Stimulated activated CD8-positive, alpha-beta memory T cell treated with anti-CD3 and anti-CD28 coated beads, Interleukin-7, amount 100 ng/mL, for 48 hours (primary cell): Measurements from ENCODE around the gene NCAPD3.

ENCODE experiments used
- DNase-seq, 2 donors: peaks; one replicate each; pipeline ENCODE4 v3.0.0-alpha.2; 2020; ENCODE audit warnings: low read depth in 1 of 2; ENCODE audit errors: extremely low read depth in 1 of 2

Gene NCAPD3

GRCh38 chr11:134159652-134160051, 64.1 kb downstream of the NCAPD3 start:
- no peak for DNase-seq

GRCh38 chr11:134158023-134158422, 65.7 kb downstream of the NCAPD3 start:
- no peak for DNase-seq

- no peak for DNase-seq
Observed at GRCh38 chr11:134157451-134157850, 66.3 kb downstream of the NCAPD3 start.

- no peak for DNase-seq
Observed at GRCh38 chr11:134155946-134156865, 67.6 kb downstream of the NCAPD3 start.

GRCh38 chr11:134155456-134155855, 68.3 kb downstream of the NCAPD3 start:
- DNase-seq: no peak

GRCh38 chr11:134154441-134154840, 69.3 kb downstream of the NCAPD3 start:
- DNase-seq: no peak

GRCh38 chr11:134153147-134153905, 70.4 kb downstream of the NCAPD3 start:
- no peak for DNase-seq

GRCh38 chr11:134152696-134153095, 71.1 kb downstream of the NCAPD3 start:
- no peak for DNase-seq

GRCh38 chr11:134151083-134151747, 72.6 kb downstream of the NCAPD3 start:
- DNase-seq: no peak

- no peak for DNase-seq
Observed at GRCh38 chr11:134150195-134150903, 73.4 kb downstream of the NCAPD3 start.

- DNase-seq: no peak
Observed at GRCh38 chr11:134149371-134149770, 74.4 kb downstream of the NCAPD3 start.

- no peak for DNase-seq
Observed at GRCh38 chr11:134146598-134146997, 77.2 kb downstream of the NCAPD3 start.

- DNase-seq: no peak
Observed at GRCh38 chr11:134145715-134146114, 78.1 kb downstream of the NCAPD3 start.

GRCh38 chr11:134144744-134145143, 79.0 kb downstream of the NCAPD3 start:
- no peak for DNase-seq

GRCh38 chr11:134143801-134144200, 80.0 kb downstream of the NCAPD3 start:
- DNase-seq: no peak

- no peak for DNase-seq
Observed at GRCh38 chr11:134142536-134142935, 81.2 kb downstream of the NCAPD3 start.

- DNase-seq: no peak
Observed at GRCh38 chr11:134140961-134141490, 82.7 kb downstream of the NCAPD3 start.

- DNase-seq: peak in 1 of 2 donors; percentile 20
Observed at GRCh38 chr11:134139873-134140331, 83.9 kb downstream of the NCAPD3 start.

GRCh38 chr11:134139303-134139872, 84.4 kb downstream of the NCAPD3 start:
- no peak for DNase-seq

GRCh38 chr11:134138376-134138775, 85.4 kb downstream of the NCAPD3 start:
- DNase-seq: no peak
